GM21723 (cell line): ENCODE data around the gene ATL2.
"Not testable (repeated sequence)": the region's sequence is repeated elsewhere in the genome, so short reads cannot be mapped to it uniquely, and the experiment has no call there.

Experiments used
- ATAC-seq: cut with Tn5 transposase; IDR thresholded peaks from one replicate; pipeline ENCODE4 v1.9.1; 2021; ENCODE audit warnings: mild to moderate bottlenecking, moderate library complexity; ENCODE audit not compliant: unreplicated experiment

The ATL2 gene

DNA sequence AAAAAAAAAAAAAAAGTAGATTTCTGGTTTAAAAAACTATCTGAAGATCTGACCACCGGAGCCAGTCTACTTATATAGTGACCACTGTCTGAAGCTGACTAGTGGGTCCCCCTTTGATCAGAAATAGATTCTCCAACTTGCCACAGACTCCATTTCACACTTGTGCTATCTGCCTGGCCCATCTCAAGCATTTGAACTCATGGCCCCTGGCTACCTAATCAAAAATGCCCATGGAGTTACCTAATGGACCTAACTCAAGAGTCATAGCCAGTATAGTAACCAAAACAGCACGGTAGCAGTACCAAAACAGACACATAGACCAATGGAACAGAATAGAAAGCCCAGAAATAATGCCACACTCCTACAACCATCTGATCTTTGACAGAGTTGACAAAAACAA, 17.0 kb upstream of the ATL2 start:
- no peak for ATAC-seq

- no peak for ATAC-seq
These were observed 13.9 kb upstream of the ATL2 start for GRCh38 chr2:38390947-38391346.

DNA sequence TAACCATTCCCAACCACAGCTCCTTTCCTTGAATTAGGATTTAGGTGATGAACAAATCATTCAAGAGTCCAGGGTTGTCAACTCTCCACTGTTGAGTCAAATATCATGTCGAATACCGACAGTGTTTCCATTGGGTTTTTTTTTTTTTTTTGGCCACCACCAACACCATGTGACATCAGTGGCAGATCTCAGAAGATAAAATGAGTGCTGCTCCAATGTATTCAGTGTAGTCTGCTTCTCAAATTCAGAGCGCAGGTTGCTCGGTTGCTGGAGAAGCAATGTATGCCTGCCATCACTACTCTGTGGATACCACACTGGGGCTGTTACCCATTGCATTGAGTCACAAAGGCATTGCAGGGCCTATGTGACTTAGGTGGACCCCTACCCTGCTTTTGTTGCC, 10.8 kb upstream of the ATL2 start:
- ATAC-seq: no peak

GRCh38 chr2:38386821-38387220, 9.7 kb upstream of the ATL2 start:
- ATAC-seq: no peak

DNA sequence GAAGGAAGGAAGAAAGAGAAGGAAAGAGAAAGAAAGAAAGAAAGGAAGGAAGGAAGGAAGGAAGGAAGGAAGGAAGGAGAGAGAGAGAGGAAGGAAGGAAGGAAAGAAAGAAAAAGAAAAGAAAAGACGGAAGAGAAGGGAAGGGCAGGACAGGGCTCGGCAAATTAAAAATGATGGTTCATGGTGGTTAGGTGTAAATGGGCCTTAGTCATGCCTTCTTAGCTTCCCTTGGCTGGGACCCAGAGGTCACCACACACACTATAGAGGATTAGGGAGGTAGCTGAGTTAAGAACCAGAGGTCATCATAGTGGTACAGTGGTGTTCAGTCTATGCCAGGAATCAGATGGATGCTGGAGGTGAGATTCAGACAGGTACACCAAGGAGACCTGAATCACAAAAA, 9.3 kb upstream of the ATL2 start:
- ATAC-seq: no peak

- no peak for ATAC-seq
These were observed 7.3 kb upstream of the ATL2 start for GRCh38 chr2:38384338-38384737.

DNA sequence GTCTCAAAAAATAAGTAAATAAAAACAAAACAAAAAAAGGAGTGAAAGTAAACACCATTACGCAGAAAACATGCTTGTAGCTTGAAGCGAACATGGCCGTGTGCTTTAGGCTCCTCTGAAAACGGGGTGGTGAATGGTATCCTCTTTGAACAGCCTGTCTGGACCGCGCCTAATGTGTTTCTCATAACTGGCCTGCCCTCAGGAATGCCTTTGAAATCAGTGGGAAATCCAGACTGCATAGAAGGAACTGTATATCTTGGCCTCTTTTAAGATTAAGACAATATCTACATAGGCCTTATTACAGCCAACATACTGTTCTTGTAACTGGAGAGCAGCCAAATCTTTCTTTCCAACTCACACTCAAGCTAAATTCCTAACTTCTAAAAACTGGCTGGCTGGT, 6.7 kb upstream of the ATL2 start:
- not testable (repeated sequence) for ATAC-seq

DNA sequence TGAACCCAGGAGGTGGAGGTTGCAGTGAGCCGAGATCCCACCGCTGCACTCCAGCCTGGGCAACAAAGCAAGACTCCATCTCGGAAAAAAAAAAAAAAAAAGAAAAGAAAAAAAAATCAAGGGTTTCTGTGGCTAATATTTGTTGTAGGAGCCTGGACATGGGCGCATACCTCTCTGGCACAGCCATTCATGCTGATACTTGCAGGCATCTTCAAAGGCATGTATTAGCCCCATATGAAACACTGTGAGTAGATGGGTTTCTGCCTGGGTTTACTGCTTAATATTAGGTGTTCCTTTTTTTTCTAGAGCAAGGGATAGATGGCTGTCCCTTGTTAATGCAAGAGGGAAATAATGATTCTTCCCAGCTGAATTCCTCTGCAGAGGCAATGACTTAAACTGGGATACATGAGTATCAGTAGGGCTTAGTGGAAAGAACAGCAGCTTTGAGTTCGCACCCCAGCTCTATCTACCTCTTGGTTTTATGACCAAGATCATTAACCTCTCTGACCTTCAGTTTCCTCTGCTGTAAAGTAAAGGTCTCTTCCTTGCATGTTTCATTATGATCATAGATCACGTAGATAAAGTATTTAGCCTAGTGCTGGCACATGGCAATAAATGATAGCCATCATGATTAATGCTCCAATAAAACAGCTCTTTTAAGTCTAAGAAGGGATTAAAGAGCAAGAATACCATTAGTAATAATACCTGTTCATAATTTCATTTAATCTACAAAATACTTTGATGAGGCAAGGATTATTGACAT, 4.5 kb upstream of the ATL2 start:
- ATAC-seq: no peak

DNA sequence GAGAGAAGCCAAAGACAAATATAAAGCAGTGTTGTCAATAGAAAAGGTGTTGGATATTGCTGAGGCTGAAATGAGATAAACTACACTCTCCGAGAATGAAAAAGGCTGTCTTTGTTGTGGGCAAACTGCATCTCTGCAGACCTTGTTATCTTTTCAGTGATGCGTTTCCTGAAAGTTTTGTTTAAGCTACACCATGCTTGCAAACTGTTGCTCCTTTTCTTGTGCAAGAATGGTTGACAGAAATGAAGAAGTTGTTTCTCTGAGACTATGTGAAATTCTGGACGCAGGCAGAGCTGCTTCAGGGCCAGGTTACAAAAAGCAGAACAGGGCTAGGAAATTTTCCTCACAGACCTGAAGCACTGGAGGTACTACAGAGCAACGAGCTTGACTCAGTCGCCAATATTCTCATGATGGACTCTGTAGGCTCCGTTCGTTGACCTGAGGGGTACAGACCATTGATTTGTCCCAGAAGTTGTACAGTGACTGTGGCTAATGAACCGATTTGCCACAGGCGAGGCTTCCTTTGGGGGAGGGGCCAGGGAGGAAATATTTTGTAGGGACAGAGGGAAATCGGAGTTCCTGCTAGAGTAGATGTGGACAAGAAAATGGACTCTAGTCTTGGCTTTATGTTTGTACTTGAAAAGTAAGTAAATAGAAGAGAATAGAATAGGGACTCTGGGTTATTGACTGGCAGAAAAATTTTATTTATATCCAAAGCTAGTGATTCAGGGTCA, 3.5 kb upstream of the ATL2 start:
- no peak for ATAC-seq

- ATAC-seq: peak; percentile 75
These were observed 575 bp downstream of the ATL2 start for GRCh38 chr2:38376346-38377049.

- ATAC-seq: peak; percentile 39
These were observed 1.3 kb downstream of the ATL2 start for GRCh38 chr2:38375696-38376345.

DNA sequence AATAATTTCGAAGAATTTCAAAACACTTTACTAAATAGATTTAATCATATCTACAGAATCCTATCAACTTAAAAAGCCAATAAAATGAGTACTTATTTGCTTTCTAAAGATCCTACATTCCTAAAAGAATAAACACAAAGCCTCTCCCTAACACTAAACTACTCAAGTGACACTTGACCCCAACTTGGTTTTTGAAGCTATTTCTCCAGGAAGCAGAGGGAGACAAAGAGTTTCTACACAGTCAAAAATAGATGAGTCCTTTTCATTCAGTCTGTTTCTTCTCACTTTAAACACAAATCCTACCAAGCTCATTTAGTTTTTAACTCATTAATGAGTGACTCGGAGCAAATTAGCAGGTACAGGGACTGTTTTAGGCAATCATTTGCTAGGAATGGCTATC, 2.1 kb downstream of the ATL2 start:
- no peak for ATAC-seq

- ATAC-seq: no peak
These were observed 5.8 kb downstream of the ATL2 start for GRCh38 chr2:38371235-38371634.

- ATAC-seq: no peak
These were observed 6.4 kb downstream of the ATL2 start for GRCh38 chr2:38370664-38371063.

DNA sequence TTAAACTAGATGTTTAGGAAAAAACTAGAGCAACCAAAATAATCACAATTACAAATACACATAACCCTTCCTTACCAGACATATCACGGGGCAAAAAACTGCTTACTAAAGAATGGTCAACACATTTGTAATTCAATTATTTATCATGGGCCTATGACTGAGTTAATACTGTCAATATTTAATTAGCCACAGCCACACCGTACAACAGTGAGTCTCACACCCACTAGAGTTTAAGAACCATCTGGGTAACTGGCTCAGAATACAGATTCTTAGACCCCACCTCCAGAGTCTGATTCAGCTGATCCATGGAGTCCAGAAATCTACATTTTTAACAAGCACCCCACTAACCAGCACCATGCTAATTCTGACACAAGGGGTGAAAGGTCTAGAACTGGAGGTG, 14.8 kb downstream of the ATL2 start:
- ATAC-seq: no peak

- no peak for ATAC-seq
These were observed 16.9 kb downstream of the ATL2 start for GRCh38 chr2:38360177-38360576.

DNA sequence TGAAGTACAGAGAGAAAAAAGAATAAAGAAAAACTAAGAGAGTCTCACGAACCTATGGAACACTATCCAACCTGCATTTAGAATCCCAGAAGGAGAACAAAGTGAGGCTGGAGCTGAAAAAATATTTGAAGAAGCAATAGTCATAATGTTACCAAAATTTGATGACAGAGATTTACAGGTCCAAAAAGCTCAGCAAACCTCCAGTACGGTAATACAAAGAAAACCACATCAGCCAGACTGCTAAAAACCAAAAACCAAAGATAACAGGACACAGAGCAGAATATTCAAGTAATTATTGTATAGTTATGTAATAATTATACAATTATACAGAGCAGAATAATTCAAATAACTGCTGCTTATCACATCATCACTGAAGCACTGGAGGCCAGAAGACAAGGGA, 23.7 kb downstream of the ATL2 start:
- no peak for ATAC-seq

GRCh38 chr2:38352336-38352735, 24.7 kb downstream of the ATL2 start:
- ATAC-seq: no peak

DNA sequence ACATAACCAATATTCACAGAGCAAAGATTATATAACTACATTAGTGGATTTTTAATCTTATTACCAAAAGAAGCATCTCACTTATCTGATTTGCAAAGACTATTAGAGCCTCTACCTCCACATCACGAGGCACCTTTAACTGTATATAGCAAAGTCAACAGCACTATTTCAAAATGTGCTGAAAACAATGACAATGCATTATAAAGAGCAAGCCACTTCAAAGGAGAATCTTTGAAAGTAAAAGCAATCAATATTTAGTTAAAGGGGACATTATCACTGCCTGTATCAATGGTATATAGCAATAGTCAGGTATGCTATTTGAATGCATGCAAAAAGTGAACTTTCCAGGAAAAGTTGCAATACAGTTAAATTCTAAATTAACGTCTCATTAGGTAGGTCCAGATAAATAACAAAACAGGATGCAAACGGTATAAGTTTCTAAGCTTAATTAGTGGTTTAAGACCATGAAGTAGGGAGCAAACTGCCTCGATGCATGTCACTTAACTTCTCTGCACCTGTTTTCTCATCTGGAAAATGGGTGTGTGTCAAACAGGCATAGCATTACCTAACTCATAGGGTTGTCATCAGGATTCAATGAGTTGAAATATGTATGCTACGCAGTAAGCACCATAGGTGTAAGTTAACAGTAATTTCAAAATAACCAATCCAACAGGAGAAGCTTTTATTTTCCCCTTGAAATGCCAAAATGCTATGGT, 31.6 kb downstream of the ATL2 start:
- ATAC-seq: no peak

GRCh38 chr2:38344813-38345212, 32.3 kb downstream of the ATL2 start:
- no peak for ATAC-seq

- ATAC-seq: no peak
These were observed 33.9 kb downstream of the ATL2 start for GRCh38 chr2:38343212-38343611.
